ENCODE data around the gene FAM25G.
"Not testable (repeated sequence)": the region's sequence is repeated elsewhere in the genome, so short reads cannot be mapped to it uniquely, and the experiment has no call there.

Gene FAM25G

DNA sequence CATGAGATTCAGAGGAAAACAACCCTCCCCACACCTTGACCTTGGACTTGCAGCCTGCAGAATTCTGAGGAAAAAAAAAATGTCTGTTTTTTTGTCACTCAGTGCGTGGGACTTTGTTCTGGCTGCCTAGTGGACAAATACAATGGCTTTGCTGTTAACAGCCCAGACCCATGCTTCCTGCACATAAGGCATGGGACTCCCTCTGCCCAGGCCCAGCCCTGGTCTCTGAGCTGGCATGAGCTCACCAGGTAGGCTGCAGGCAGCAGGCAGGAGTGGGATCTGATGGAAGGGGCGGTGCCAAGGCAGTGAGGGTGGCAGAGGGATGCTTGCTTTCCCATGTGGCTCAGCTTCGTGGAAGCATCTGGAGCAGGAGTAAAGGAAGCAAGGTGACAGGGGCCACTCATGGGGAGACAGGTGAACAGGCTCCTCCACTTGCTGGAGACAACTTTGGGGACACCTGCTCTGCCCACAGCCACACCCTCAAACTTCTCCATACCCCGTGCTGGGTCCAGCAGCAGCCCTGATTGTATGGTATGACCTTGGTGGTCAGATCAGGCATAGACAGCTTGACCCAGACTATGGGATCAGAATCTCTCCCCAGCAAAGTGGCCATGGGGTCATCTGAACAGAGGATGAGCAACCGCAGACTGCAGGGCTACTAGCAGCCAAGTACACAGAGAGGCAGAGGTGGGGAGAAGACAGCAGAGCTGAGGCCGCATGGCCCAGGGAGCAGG lies 34.5 kb downstream of the FAM25G start:
- no peak for DNase-seq (ENCODE audit: extremely low read depth, low read depth)
- H3K4me3 ChIP-seq (replicated peaks; ENCODE audit: low read depth, low read length), result no peak overlapping the region
- TF ChIP-seq, protein P1, sequence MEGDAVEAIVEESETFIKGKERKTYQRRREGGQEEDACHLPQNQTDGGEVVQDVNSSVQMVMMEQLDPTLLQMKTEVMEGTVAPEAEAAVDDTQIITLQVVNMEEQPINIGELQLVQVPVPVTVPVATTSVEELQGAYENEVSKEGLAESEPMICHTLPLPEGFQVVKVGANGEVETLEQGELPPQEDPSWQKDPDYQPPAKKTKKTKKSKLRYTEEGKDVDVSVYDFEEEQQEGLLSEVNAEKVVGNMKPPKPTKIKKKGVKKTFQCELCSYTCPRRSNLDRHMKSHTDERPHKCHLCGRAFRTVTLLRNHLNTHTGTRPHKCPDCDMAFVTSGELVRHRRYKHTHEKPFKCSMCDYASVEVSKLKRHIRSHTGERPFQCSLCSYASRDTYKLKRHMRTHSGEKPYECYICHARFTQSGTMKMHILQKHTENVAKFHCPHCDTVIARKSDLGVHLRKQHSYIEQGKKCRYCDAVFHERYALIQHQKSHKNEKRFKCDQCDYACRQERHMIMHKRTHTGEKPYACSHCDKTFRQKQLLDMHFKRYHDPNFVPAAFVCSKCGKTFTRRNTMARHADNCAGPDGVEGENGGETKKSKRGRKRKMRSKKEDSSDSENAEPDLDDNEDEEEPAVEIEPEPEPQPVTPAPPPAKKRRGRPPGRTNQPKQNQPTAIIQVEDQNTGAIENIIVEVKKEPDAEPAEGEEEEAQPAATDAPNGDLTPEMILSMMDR (IDR thresholded peaks at IDR 0.05; ENCODE audit: low read depth, low read length, missing control alignments), result no peak

DNA sequence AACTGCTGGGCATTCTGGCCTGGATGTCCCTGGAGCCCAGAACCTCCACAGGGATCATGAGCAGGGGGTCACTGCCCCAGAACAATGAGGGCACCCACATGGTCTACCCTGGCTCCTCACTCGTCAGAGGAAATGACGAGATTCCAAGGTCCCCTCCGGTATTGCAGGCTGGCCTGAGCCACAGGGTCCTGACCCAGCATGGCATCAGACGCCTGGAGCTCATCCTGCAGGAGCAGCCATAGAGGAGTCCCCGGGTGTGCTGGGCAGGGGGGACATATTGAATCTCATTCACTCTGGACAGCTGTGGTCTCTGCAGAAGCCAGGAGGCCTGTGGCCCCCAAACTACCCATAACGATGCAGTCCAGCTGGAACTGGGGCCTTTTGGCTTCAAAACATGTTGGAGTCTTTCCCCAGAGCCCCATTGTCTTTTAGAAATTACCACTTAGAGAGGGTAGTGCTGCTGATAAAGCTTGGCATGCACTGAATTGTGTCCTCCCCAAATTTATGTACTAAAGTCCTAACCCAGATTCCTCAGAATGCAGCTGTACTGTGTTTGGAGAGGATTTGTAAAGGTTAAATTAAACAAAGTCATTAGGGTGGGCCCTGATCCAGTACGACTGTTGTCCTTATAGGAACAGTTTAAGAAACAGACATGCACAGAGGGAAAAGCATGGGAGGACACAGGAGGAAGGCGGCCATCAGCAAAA lies 35.3 kb downstream of the FAM25G start:
- H3K4me3 ChIP-seq (replicated peaks; ENCODE audit: low read depth, low read length), result no peak overlapping the region
- DNase-seq (ENCODE audit: extremely low read depth, low read depth), result no peak
- TF ChIP-seq, protein P1 (IDR thresholded peaks at IDR 0.05; ENCODE audit: low read depth, low read length, missing control alignments), result no peak

DNA sequence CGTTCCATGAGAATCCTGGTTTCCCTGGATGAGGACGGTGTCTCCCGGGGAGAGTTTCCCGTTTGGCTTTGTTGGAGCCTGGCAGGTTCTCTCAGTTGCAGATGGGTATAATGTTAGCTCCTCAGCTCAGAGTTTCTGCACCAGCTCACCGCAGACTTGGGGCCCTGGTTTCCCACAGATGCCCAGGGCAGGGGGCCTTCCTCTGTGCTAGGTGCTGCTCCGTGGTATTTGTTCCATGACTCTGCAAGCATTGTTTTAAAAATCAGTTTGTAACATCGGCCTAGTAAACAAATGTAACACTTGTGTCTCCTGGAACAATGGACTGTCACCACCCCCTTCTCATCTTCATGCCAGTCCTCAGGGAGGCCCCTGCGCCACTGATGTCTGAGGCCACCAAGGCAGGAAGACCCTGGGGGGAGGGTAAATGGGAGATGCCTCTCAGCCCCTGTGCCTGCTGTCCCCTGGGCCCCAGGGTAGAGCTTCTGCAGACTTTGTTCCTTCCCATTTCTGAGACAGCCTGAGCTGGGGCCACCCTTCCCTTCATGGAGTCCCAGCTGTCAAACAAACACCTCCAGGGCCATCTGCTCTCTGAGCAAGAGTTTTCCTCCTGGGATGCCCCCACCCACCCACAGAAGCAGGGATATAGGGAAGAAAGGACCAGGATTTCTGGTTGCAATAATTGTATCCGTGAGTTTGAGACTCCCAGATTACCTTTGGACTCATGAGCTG lies 36.0 kb downstream of the FAM25G start:
- not testable (repeated sequence) for DNase-seq (ENCODE audit: extremely low read depth, low read depth); H3K4me3 ChIP-seq (replicated peaks; ENCODE audit: low read depth, low read length)

DNA sequence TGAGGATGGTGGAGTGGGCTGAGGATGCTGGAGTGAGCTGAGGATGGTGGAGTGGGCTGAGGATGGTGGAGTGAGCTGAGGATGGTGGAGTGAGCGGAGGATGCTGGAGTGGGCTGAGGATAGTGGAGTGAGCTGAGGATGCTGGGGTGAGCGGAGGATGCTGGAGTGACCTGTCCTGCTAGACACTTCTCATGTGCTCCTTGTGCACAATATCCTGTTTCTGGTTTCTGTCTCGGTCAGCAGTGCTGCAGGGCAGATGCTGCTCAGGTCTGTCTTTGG lies 36.8 kb downstream of the FAM25G start:
- DNase-seq (ENCODE audit: extremely low read depth, low read depth), result no peak
- H3K4me3 ChIP-seq (replicated peaks; ENCODE audit: low read depth, low read length), result no peak overlapping the region
- TF ChIP-seq, protein P1 (IDR thresholded peaks at IDR 0.05; ENCODE audit: low read depth, low read length, missing control alignments), result no peak

DNA sequence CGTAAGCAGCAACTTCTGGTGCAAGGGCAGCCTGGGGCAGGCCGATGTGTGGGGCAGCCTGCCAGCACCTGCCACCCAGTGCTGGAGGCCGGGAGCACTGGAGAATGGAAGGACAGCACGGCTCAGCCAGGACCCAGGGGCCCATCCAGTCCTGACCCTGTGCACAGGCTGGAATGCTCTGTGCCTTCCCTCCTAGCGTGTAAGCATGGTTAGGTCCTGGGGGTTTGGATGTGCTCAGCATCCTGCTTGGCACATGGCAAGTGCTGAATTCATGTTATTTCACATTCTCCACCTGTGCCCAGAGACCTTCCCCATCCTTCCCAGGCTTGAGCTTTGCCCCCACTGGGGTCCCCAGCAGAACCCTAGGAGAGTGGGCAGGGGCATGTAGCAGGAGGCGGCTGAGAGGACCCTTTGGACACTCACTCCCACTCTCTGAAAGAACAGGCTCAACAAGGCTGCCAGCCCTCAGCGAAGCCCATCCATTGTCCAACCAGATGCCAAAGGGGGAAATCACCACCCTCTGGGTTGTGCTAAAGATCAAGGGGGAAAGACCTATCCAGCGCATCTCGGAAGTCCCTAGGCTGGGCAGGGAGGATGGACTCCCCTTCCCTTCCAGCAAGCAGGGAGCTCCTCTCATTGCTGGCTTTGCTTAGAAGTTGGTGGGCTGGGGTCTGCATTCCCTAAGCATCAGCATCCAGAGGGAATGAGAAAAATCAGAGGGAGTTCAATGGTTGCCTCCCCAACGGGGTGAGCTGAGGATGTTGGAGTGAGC lies 37.3 kb downstream of the FAM25G start:
- no peak for DNase-seq (ENCODE audit: extremely low read depth, low read depth)
- H3K4me3 ChIP-seq (replicated peaks; ENCODE audit: low read depth, low read length), result no peak overlapping the region
- TF ChIP-seq, protein P1 (IDR thresholded peaks at IDR 0.05; ENCODE audit: low read depth, low read length, missing control alignments), result no peak

DNA sequence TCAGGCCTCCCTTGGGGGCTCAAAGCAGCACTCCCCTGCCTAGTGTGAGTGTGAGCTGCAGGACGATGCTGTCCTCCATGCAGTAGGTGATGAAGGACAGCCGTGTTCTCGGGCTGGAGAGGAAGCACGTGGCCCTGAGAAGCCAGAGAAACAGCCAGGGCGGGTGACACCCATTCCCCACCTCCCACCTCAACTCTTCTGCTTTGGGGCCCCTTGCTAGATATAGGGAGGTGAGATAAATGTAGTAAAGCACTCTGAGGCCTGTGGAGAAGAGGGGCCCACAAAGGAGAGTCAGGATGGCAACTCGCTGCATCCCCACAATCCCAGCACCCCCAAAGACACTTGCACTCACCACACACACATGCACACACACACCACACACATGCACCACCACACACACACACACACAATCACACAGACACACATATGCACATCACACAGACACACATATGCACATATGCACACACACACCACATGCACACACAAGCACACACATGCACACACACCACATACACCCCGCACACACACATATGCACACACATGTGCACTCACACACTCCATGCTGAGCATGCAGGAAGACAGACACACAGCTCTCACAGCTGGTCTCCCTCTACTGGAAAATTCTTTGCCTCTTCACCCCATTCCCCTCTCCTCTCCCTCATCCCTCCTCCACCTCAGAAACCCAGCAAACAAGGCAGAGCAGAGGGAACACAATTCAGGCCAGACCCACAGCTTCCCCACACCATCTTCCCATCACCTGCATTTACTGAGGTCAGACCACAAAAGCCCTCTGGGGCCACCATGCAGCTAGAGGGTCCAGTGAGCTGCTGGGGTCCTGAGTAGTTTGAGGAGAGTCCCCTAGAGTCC lies 38.1 kb downstream of the FAM25G start:
- no peak overlapping the region for H3K4me3 ChIP-seq (replicated peaks; ENCODE audit: low read depth, low read length)
- no peak for DNase-seq (ENCODE audit: extremely low read depth, low read depth)
- TF ChIP-seq, protein P1 (IDR thresholded peaks at IDR 0.05; ENCODE audit: low read depth, low read length, missing control alignments), result no peak

Data from HFF-Myc (cell line).